PFSK-1 (cell line): Measurements from ENCODE around the gene DPYD.

ENCODE experiments used
- POLR2AphosphoS5 ChIP-seq: IDR thresholded peaks from 2 replicates; pipeline ENCODE4 v1.6.1; 2012; ENCODE audit warnings: low read depth, mild to moderate bottlenecking, control low read depth, low read length, moderate library complexity
- SIN3A ChIP-seq: IDR thresholded peaks from 2 replicates; pipeline ENCODE4 v1.6.1; 2012; ENCODE audit warnings: mild to moderate bottlenecking, low read length, moderate library complexity, borderline replicate concordance; ENCODE audit not compliant: insufficient read depth
- TAF1 ChIP-seq: IDR thresholded peaks from 2 replicates; pipeline ENCODE4 v1.6.1; 2012; ENCODE audit warnings: low read length, control low read depth, borderline replicate concordance; ENCODE audit not compliant: insufficient read depth
- TF ChIP-seq, protein P1 (sequence below), 2 experiments: IDR thresholded peaks; 2 replicates each; pipeline versions ENCODE4 v1.6.1 to v1.8.0; 2011 to 2012; ENCODE audit warnings: low read depth in 2 of 2, low read length in 2 of 2, control low read depth in 1 of 2, inconsistent platforms in 1 of 2, mild to moderate bottlenecking in 1 of 2, moderate library complexity in 1 of 2; ENCODE audit not compliant: insufficient read depth in 1 of 2

DNA sequence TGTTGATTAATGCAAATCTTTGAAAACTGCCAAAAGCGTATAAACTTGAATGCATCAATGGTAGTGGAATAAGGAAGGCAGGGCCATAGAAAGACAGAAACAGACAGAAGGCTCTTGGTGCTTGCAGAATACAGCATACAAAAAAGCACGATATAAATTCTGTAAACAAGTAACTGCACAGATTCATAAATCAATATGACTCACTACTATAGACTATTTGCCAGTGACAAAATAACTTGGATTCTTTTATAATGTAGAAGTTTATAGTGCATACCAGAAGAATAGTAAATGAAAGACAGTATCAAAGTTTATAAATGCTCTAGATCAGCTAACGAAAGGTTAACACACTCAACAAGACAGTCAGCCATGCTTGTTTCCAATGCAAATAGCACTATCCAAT lies 849.7 kb downstream of the DPYD start:
- TF ChIP-seq SIN3A (no peak), TAF1 (no peak), POLR2AphosphoS5 (no peak)
- TF ChIP-seq, protein P1, sequence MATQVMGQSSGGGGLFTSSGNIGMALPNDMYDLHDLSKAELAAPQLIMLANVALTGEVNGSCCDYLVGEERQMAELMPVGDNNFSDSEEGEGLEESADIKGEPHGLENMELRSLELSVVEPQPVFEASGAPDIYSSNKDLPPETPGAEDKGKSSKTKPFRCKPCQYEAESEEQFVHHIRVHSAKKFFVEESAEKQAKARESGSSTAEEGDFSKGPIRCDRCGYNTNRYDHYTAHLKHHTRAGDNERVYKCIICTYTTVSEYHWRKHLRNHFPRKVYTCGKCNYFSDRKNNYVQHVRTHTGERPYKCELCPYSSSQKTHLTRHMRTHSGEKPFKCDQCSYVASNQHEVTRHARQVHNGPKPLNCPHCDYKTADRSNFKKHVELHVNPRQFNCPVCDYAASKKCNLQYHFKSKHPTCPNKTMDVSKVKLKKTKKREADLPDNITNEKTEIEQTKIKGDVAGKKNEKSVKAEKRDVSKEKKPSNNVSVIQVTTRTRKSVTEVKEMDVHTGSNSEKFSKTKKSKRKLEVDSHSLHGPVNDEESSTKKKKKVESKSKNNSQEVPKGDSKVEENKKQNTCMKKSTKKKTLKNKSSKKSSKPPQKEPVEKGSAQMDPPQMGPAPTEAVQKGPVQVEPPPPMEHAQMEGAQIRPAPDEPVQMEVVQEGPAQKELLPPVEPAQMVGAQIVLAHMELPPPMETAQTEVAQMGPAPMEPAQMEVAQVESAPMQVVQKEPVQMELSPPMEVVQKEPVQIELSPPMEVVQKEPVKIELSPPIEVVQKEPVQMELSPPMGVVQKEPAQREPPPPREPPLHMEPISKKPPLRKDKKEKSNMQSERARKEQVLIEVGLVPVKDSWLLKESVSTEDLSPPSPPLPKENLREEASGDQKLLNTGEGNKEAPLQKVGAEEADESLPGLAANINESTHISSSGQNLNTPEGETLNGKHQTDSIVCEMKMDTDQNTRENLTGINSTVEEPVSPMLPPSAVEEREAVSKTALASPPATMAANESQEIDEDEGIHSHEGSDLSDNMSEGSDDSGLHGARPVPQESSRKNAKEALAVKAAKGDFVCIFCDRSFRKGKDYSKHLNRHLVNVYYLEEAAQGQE (IDR thresholded peaks at IDR 0.05; ENCODE audit: insufficient read depth in 1 of 2, low read depth in 2 of 2, low read length in 2 of 2) = no peak
